Lower leg skin (tissue), 4 donors: ENCODE results near the gene WSB2. TPM values are rescaled to one million over a fixed set of nuclear protein-coding genes. Genes with fewer than 3 reads are reported as not detected.

Source experiments
- DNase-seq, 2 donors: peaks; one replicate each; pipeline ENCODE4 v3.0.0-alpha.2; 2019; ENCODE audit warnings: low spot score in 2 of 2
- H3K4me3 ChIP-seq: fragments of 200-600 bp; sonication (generic); 2 replicates; pipeline ENCODE4 v1.5.1; 2017; ENCODE audit warnings: mild to moderate bottlenecking, low read depth; ENCODE audit not compliant: poor library complexity, severe bottlenecking
- POLR2A ChIP-seq, 2 donors: fragments of 450-650 bp; IDR thresholded peaks; one replicate each; pipeline ENCODE4 v1.6.1; 2016 to 2017; ENCODE audit warnings: antibody characterized with exemption in 2 of 2, mild to moderate bottlenecking in 1 of 2, moderate library complexity in 1 of 2
- WGBS, 2 donors: methylation state at CpG; one replicate each; pipeline ENCODE4 v1.1.5; 2018; 5-methylcytosine and 5-hydroxymethylcytosine counted together
- intact Hi-C: fragments of 100-400 bp; cut with DNase I; formaldehyde crosslinking; loops from one replicate; pipeline ENCODE4 v1.15.0; 2023; ENCODE audit warnings: low total_unique reads
- total RNA-seq, 4 donors: library from RNA; depleted of rRNA; stranded (reverse); fragments of >200 nt; gene quantifications; one replicate each; pipeline ENCODE4 v1.1.0, GENCODE V29; 2016
- TF ChIP-seq, protein P1 (sequence below), 3 donors: fragments of 450-650 bp; IDR thresholded peaks; one replicate each; pipeline ENCODE4 v1.5.1; 2016; ENCODE audit warnings: antibody characterized with exemption in 3 of 3, mild to moderate bottlenecking in 3 of 3, moderate library complexity in 2 of 3

Gene WSB2
- total RNA-seq, 4 donors from 2014 or later: 45.2 to 65.6 (median 53.0) TPM

DNA sequence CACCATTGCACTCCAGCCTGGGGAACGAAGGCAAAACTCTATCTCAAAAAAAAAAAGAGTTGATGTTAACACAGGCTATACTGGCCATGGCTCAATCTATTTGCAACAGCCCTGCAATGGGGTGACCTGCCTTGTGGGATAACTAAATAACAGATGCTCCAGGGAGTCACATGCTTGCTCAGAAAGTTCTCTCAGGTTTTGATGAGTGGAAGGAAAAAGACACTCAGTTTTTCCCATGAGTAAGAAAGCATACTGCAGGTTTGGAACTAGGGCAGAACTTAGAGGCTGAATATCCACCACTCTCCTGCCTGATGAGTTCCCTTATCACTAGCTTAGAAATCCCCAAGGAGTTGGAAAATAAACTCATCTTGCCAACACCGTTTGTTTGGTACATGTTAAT is 16.9 kb downstream of the WSB2 start:
- DNase-seq: no peak
- intact Hi-C loops: no loop called here
- H3K4me3 ChIP-seq: no peak overlapping the region
- TF ChIP-seq, protein P1, sequence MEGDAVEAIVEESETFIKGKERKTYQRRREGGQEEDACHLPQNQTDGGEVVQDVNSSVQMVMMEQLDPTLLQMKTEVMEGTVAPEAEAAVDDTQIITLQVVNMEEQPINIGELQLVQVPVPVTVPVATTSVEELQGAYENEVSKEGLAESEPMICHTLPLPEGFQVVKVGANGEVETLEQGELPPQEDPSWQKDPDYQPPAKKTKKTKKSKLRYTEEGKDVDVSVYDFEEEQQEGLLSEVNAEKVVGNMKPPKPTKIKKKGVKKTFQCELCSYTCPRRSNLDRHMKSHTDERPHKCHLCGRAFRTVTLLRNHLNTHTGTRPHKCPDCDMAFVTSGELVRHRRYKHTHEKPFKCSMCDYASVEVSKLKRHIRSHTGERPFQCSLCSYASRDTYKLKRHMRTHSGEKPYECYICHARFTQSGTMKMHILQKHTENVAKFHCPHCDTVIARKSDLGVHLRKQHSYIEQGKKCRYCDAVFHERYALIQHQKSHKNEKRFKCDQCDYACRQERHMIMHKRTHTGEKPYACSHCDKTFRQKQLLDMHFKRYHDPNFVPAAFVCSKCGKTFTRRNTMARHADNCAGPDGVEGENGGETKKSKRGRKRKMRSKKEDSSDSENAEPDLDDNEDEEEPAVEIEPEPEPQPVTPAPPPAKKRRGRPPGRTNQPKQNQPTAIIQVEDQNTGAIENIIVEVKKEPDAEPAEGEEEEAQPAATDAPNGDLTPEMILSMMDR (IDR thresholded peaks at IDR 0.05): no peak
- TF ChIP-seq POLR2A (IDR thresholded peaks at IDR 0.05): no peak
- 78 to 83% methylated on average over 2 of the region's 2 CpGs for WGBS, 2 donors

DNA sequence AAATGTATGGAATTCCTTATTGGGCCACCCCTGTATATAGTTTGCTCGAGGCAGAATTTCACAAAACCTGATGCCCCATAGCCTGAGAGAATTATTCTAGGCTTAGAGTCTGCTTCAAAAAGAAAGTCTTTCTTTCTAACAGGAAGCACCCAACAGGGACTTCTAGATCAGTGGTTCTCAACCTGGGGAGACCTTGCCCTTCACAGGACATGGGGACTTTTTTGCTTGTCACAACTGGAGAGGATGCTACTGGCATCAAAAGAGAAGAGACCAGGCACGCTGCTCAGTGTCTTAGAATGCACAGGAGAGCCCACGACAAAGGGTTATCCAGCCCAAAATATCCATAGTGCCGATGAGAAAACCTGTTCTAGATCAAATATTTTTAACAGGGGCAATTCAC is 18.9 kb downstream of the WSB2 start:
- WGBS, 2 donors: 94 to 96% methylated on average over 4 of the region's 4 CpGs
- H3K4me3 ChIP-seq: no peak overlapping the region
- intact Hi-C loops: no loop called here
- no peak for TF ChIP-seq POLR2A (IDR thresholded peaks at IDR 0.05)
- TF ChIP-seq, protein P1 (IDR thresholded peaks at IDR 0.05): no peak
- DNase-seq: no peak

DNA sequence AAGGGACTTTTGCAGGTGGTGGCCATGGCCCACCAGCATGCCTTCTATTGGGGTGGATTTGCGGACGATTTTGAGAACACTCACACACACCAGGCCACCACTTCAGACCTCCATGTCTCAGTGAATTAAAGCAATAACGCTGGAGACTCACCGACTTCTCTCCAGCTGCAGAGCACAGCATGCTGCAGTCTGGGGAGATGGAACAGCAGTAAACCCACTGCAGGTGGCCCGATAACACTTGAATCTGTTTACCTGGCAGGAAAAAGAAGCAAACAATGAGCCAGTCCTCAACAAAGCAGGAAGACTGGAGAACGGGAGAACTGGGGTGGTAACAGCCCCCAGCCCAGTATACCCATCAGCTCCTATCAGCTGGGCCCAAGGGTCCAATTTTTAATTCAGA is 22.8 kb downstream of the WSB2 start:
- intact Hi-C loops: no loop called here
- TF ChIP-seq, protein P1 (IDR thresholded peaks at IDR 0.05): no peak
- TF ChIP-seq POLR2A (IDR thresholded peaks at IDR 0.05): no peak
- DNase-seq: no peak
- 86 to 92% methylated on average over 6 of the region's 6 CpGs for WGBS, 2 donors
- no peak overlapping the region for H3K4me3 ChIP-seq

DNA sequence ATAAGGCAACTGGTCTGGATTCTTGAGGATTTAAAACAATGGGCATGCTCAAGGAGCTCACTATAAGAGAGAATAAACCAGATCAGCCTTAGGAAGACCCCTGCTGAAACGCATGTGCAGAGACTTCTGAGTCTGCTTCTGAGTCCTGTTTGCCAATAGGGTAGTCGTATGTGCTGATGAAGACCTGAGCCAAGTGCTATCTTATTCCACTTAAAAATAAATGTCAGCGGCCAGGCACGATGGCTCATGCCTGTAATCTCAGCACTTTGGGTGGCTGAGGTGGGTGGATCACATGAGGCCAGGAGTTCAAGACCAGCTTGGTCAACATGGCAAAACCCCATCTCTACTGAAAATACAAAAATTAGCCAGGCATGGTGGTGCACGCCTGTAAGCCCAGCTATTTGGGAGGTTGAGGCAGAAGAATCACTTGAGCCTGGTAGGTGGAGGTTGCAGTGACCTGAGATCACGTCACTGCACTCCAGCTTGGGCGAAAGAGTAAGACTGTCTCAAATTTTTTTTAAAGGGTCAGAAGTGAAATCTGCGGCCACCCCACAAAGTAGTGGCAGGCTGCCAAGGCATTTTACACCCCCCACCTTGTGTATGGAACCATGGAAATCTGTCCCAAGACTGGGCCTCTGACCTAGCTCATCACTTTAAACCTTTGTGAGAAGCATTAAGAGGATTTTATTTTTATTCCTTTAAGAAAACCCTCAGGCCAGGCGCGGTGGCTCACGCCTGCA is 24.1 kb downstream of the WSB2 start:
- WGBS, 2 donors: 92 to 93% methylated on average over 11 of the region's 11 CpGs
- intact Hi-C loops: no loop called here
- TF ChIP-seq POLR2A (IDR thresholded peaks at IDR 0.05): no peak
- TF ChIP-seq, protein P1 (IDR thresholded peaks at IDR 0.05): no peak
- H3K4me3 ChIP-seq: no peak overlapping the region
- no peak for DNase-seq

DNA sequence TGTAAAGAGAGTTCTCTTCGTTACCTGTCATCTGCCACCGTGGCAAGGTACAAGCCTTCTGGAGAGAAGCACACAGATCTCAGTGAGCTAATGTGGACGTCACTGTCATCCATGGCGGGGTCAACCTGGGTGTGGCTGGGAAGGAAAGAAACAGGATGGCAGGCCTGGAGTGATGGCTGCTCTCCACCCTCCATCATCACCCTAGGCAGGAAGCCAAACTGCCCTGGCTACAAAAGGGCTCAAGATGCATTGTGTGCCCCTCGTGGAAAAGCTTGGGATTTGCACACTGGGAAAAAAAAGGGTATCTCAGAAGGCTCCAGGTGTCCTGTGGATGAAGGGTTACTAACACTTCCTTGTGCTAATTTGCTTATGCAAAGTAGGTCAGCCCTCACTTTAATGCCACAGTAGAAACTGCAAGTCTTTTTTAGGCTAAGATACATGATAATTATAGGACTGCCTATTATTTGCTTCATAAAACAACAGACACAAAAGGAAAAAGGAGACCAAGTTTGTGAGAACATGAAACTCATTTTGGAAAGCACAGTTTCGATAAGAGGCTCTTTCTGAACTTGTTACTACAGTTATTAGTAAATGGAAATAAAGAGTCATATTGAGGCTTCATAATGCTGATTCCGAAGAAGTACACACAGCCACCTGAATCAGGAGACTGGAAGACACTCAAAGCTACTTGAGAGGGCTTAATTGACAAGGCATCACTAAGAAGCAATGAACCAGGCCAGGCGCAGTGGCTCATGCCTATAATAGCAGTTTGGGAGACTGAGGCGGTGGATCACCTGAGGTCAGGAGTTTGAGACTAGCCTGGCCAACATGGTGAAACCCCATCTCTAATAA is 25.6 kb downstream of the WSB2 start:
- DNase-seq: no peak
- WGBS, 2 donors: 72 to 73% methylated on average over 9 of the region's 9 CpGs
- intact Hi-C loops: no loop called here
- H3K4me3 ChIP-seq: no peak overlapping the region
- TF ChIP-seq POLR2A (IDR thresholded peaks at IDR 0.05): no peak
- TF ChIP-seq, protein P1 (IDR thresholded peaks at IDR 0.05): no peak
